ENCODE measurements around the gene DNHD1.

The DNHD1 gene

GRCh38 chr11:6574816-6575715, 78.0 kb downstream of the DNHD1 start:
- TF ChIP-seq YY1 (IDR thresholded peaks at IDR 0.05; ENCODE audit: insufficient read depth, insufficient read length) (no peak), ZNF274 (IDR thresholded peaks at IDR 0.05; ENCODE audit: low read depth, low read length) (no peak), SUZ12 (IDR thresholded peaks at IDR 0.05; ENCODE audit: extremely low read depth, insufficient read depth, insufficient read length) (no peak)
- Histone ChIP-seq H3K4me1 (ENCODE audit: insufficient read depth, insufficient read length) (no peaks in the 10 kb centered on the region), H3K9ac (ENCODE audit: insufficient read length, low read depth) (no peak overlapping the region), H3K27me3 (ENCODE audit: insufficient read depth, insufficient read length) (no peaks in the 10 kb centered on the region), H3K36me3 (ENCODE audit: insufficient read depth, insufficient read length, low read length) (no peaks in the 10 kb centered on the region), H3K4me3 (ENCODE audit: insufficient read length, low read depth) (no peak overlapping the region), H3K9me3 (ENCODE audit: insufficient read depth, low read length) (no peaks in the 10 kb centered on the region)
- DNase-seq (ENCODE audit: low read depth, low spot score) = no peak

- Histone ChIP-seq H3K36me3 (ENCODE audit: insufficient read depth, insufficient read length, low read length) (no peaks in the 10 kb centered on the region), H3K4me1 (ENCODE audit: insufficient read depth, insufficient read length) (no peaks in the 10 kb centered on the region), H3K4me3 (ENCODE audit: insufficient read length, low read depth) (no peak overlapping the region), H3K27me3 (ENCODE audit: insufficient read depth, insufficient read length) (no peaks in the 10 kb centered on the region), H3K9ac (ENCODE audit: insufficient read length, low read depth) (no peak overlapping the region), H3K9me3 (ENCODE audit: insufficient read depth, low read length) (no peaks in the 10 kb centered on the region)
- no peak for DNase-seq (ENCODE audit: low read depth, low spot score)
- TF ChIP-seq YY1 (IDR thresholded peaks at IDR 0.05; ENCODE audit: insufficient read depth, insufficient read length) (no peak), ZNF274 (IDR thresholded peaks at IDR 0.05; ENCODE audit: low read depth, low read length) (no peak), SUZ12 (IDR thresholded peaks at IDR 0.05; ENCODE audit: extremely low read depth, insufficient read depth, insufficient read length) (no peak)
Measured at GRCh38 chr11:6576471-6577373, 79.6 kb downstream of the DNHD1 start.

GRCh38 chr11:6578134-6578533, 81.1 kb downstream of the DNHD1 start:
- Histone ChIP-seq H3K9ac (ENCODE audit: insufficient read length, low read depth) (no peak overlapping the region), H3K4me1 (ENCODE audit: insufficient read depth, insufficient read length) (no peaks in the 10 kb centered on the region), H3K4me3 (ENCODE audit: insufficient read length, low read depth) (no peak overlapping the region), H3K9me3 (ENCODE audit: insufficient read depth, low read length) (peaks cover 4% of the 10 kb centered on the region; the same call in 1 of the 2 replicates), H3K27me3 (ENCODE audit: insufficient read depth, insufficient read length) (no peaks in the 10 kb centered on the region), H3K36me3 (ENCODE audit: insufficient read depth, insufficient read length, low read length) (no peaks in the 10 kb centered on the region)
- TF ChIP-seq YY1 (IDR thresholded peaks at IDR 0.05; ENCODE audit: insufficient read depth, insufficient read length) (no peak), ZNF274 (IDR thresholded peaks at IDR 0.05; ENCODE audit: low read depth, low read length) (no peak), SUZ12 (IDR thresholded peaks at IDR 0.05; ENCODE audit: extremely low read depth, insufficient read depth, insufficient read length) (no peak)
- no peak for DNase-seq (ENCODE audit: low read depth, low spot score)

- DNase-seq (ENCODE audit: low read depth, low spot score) = no peak
- no peaks in the 10 kb centered on the region for H3K27me3 ChIP-seq (ENCODE audit: insufficient read depth, insufficient read length)
- peaks cover 19% of the 10 kb centered on the region for H3K9me3 ChIP-seq (ENCODE audit: insufficient read depth, low read length)
- TF ChIP-seq SUZ12 (IDR thresholded peaks at IDR 0.05; ENCODE audit: extremely low read depth, insufficient read depth, insufficient read length) = no peak
- TF ChIP-seq YY1 (IDR thresholded peaks at IDR 0.05; ENCODE audit: insufficient read depth, insufficient read length) = no peak
- TF ChIP-seq ZNF274 (IDR thresholded peaks at IDR 0.05; ENCODE audit: low read depth, low read length) = no peak
- H3K4me3 ChIP-seq (ENCODE audit: insufficient read length, low read depth) = no peak overlapping the region
- no peaks in the 10 kb centered on the region for H3K4me1 ChIP-seq (ENCODE audit: insufficient read depth, insufficient read length)
- no peaks in the 10 kb centered on the region for H3K36me3 ChIP-seq (ENCODE audit: insufficient read depth, insufficient read length, low read length)
- no peak overlapping the region for H3K9ac ChIP-seq (ENCODE audit: insufficient read length, low read depth)
Measured at GRCh38 chr11:6579681-6580080, 82.6 kb downstream of the DNHD1 start.

- TF ChIP-seq YY1 (IDR thresholded peaks at IDR 0.05; ENCODE audit: insufficient read depth, insufficient read length) = no peak
- TF ChIP-seq ZNF274 (IDR thresholded peaks at IDR 0.05; ENCODE audit: low read depth, low read length) = no peak
- no peak for TF ChIP-seq SUZ12 (IDR thresholded peaks at IDR 0.05; ENCODE audit: extremely low read depth, insufficient read depth, insufficient read length)
- Histone ChIP-seq H3K36me3 (ENCODE audit: insufficient read depth, insufficient read length, low read length) (no peaks in the 10 kb centered on the region), H3K9me3 (ENCODE audit: insufficient read depth, low read length) (peaks cover 31% of the 10 kb centered on the region), H3K27me3 (ENCODE audit: insufficient read depth, insufficient read length) (no peaks in the 10 kb centered on the region), H3K9ac (ENCODE audit: insufficient read length, low read depth) (no peak overlapping the region), H3K4me3 (ENCODE audit: insufficient read length, low read depth) (no peak overlapping the region), H3K4me1 (ENCODE audit: insufficient read depth, insufficient read length) (peaks cover 5% of the 10 kb centered on the region)
- DNase-seq (ENCODE audit: low read depth, low spot score) = no peak
Measured at GRCh38 chr11:6583584-6583983, 86.5 kb downstream of the DNHD1 start.

GRCh38 chr11:6584528-6584927, 87.4 kb downstream of the DNHD1 start:
- Histone ChIP-seq H3K4me1 (ENCODE audit: insufficient read depth, insufficient read length) (peaks cover 5% of the 10 kb centered on the region), H3K27me3 (ENCODE audit: insufficient read depth, insufficient read length) (no peaks in the 10 kb centered on the region), H3K36me3 (ENCODE audit: insufficient read depth, insufficient read length, low read length) (no peaks in the 10 kb centered on the region), H3K9me3 (ENCODE audit: insufficient read depth, low read length) (peaks cover 31% of the 10 kb centered on the region), H3K9ac (ENCODE audit: insufficient read length, low read depth) (no peak overlapping the region), H3K4me3 (ENCODE audit: insufficient read length, low read depth) (no peak overlapping the region)
- no peak for TF ChIP-seq SUZ12 (IDR thresholded peaks at IDR 0.05; ENCODE audit: extremely low read depth, insufficient read depth, insufficient read length)
- TF ChIP-seq ZNF274 (IDR thresholded peaks at IDR 0.05; ENCODE audit: low read depth, low read length) = no peak
- TF ChIP-seq YY1 (IDR thresholded peaks at IDR 0.05; ENCODE audit: insufficient read depth, insufficient read length) = no peak
- DNase-seq (ENCODE audit: low read depth, low spot score) = no peak

Measured in NT2/D1 (cell line).